Ovary (tissue), 3 donors: ENCODE measurements around the gene PGF.

Experiments used
- CTCF ChIP-seq, 3 donors: fragments of 450-650 bp in 2 of 3; fragments of 200-600 bp in 1 of 3; IDR thresholded peaks; one replicate each; pipeline versions ENCODE4 v1.5.1 to v1.8.0; 2016 to 2022; ENCODE audit warnings: antibody characterized with exemption in 3 of 3, mild to moderate bottlenecking in 1 of 3
- EP300 ChIP-seq: sonication (generic); formaldehyde crosslinking; IDR thresholded peaks from one replicate; pipeline ENCODE4 v1.6.1; 2017; ENCODE audit warnings: antibody characterized with exemption
- POLR2A ChIP-seq: fragments of 450-650 bp; IDR thresholded peaks from one replicate; pipeline ENCODE4 v1.6.1; 2017; ENCODE audit warnings: antibody characterized with exemption, mild to moderate bottlenecking, moderate library complexity
- donor health status: DM: no; HTN: no; CAD: no.

- TF ChIP-seq EP300: no peak
- TF ChIP-seq CTCF (IDR thresholded peaks at IDR 0.05): no peak
- TF ChIP-seq POLR2A: no peak
Measured at GRCh38 chr14:74893614-74894091, 61.7 kb downstream of the PGF start.
